Testis (tissue), 2 donors: ENCODE results near the gene GZMH.
"Not testable (repeated sequence)": the region's sequence is repeated elsewhere in the genome, so short reads cannot be mapped to it uniquely, and the experiment has no call there.

Experiments
- CTCF ChIP-seq, 3 experiments: fragments of 450-650 bp in 2 of 3; fragments of 200-600 bp in 1 of 3; sonication (generic) in 1 of 3; IDR thresholded peaks; one replicate each; pipeline ENCODE4 v1.5.1; 2016 to 2019; ENCODE audit warnings: antibody characterized with exemption in 3 of 3, mild to moderate bottlenecking in 2 of 3, moderate library complexity in 1 of 3
- POLR2A ChIP-seq: fragments of 450-650 bp; IDR thresholded peaks from one replicate; pipeline ENCODE4 v1.6.1; 2017; ENCODE audit warnings: antibody characterized with exemption, mild to moderate bottlenecking, moderate library complexity

- not testable (repeated sequence) for TF ChIP-seq CTCF (IDR thresholded peaks at IDR 0.05); POLR2A
Measured at GRCh38 chr14:24591004-24591403, 18.5 kb downstream of the GZMH start.
